ENCODE data around the gene STK11.

Gene STK11

GRCh38 chr19:1263188-1263587, 57.6 kb downstream of the STK11 start:
- no peak for DNase-seq

GRCh38 chr19:1264801-1265614, 59.4 kb downstream of the STK11 start:
- no peak for DNase-seq

GRCh38 chr19:1265615-1266128, 60.1 kb downstream of the STK11 start:
- no peak for DNase-seq

GRCh38 chr19:1266129-1266915, 60.7 kb downstream of the STK11 start:
- DNase-seq = peak; percentile 79

- peak; percentile 55 for DNase-seq
These were observed 61.4 kb downstream of the STK11 start for GRCh38 chr19:1266916-1267476.

- no peak for DNase-seq
These were observed 62.1 kb downstream of the STK11 start for GRCh38 chr19:1267477-1268225.

GRCh38 chr19:1268226-1269064, 62.9 kb downstream of the STK11 start:
- DNase-seq = no peak

- peak; percentile 98 for DNase-seq
These were observed 63.5 kb downstream of the STK11 start, which contains the start of gene CIRBP for GRCh38 chr19:1269065-1269477. TSS of gene CIRBP (plus strand) at chr19:1269332. CDS start at chr19:1270934, 1,602 bp downstream.

- peak; percentile 79 for DNase-seq
These were observed 64.1 kb downstream of the STK11 start for GRCh38 chr19:1269478-1270212.

GRCh38 chr19:1270213-1270853, 64.8 kb downstream of the STK11 start:
- no peak for DNase-seq

- DNase-seq = no peak
These were observed 65.4 kb downstream of the STK11 start for GRCh38 chr19:1270854-1271527.

GRCh38 chr19:1271528-1272422, 66.2 kb downstream of the STK11 start:
- no peak for DNase-seq

GRCh38 chr19:1272423-1273262, 67.1 kb downstream of the STK11 start:
- no peak for DNase-seq

- no peak for DNase-seq
These were observed 67.9 kb downstream of the STK11 start for GRCh38 chr19:1273263-1274041.

GRCh38 chr19:1274081-1274851, 68.7 kb downstream of the STK11 start:
- no peak for DNase-seq

- DNase-seq = no peak
These were observed 69.3 kb downstream of the STK11 start for GRCh38 chr19:1274852-1275259.
